SU-DHL-6 (cell line): ENCODE results near the gene SH3RF1.

Source experiments
- EZH2phosphoT487 ChIP-seq: fragments of 200-600 bp; sonication (generic), shearing (Covaris generic); conservative IDR thresholded peaks from 2 replicates; pipeline ENCODE4 v1.6.1; 2018; ENCODE audit warnings: mild to moderate bottlenecking, antibody characterized with exemption, low read length, moderate library complexity, mixed read lengths
- TF ChIP-seq, protein P1 (sequence below): fragments of 200-600 bp; sonication (generic); IDR thresholded peaks from one replicate; pipeline ENCODE4 v1.5.1; 2017; ENCODE audit warnings: antibody characterized with exemption, mild to moderate bottlenecking, low read length, moderate library complexity; ENCODE audit not compliant: insufficient read depth, poor library complexity, severe bottlenecking

- TF ChIP-seq, protein P1, sequence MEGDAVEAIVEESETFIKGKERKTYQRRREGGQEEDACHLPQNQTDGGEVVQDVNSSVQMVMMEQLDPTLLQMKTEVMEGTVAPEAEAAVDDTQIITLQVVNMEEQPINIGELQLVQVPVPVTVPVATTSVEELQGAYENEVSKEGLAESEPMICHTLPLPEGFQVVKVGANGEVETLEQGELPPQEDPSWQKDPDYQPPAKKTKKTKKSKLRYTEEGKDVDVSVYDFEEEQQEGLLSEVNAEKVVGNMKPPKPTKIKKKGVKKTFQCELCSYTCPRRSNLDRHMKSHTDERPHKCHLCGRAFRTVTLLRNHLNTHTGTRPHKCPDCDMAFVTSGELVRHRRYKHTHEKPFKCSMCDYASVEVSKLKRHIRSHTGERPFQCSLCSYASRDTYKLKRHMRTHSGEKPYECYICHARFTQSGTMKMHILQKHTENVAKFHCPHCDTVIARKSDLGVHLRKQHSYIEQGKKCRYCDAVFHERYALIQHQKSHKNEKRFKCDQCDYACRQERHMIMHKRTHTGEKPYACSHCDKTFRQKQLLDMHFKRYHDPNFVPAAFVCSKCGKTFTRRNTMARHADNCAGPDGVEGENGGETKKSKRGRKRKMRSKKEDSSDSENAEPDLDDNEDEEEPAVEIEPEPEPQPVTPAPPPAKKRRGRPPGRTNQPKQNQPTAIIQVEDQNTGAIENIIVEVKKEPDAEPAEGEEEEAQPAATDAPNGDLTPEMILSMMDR: no peak
- TF ChIP-seq EZH2phosphoT487: no peak
These were observed 4.4 kb upstream of the SH3RF1 start for GRCh38 chr4:169275180-169275579.
